Gastroesophageal sphincter (tissue), 4 donors: ENCODE measurements around the gene C13orf42. TPM values are rescaled to one million over a fixed set of nuclear protein-coding genes. Genes with fewer than 3 reads are reported as not detected.

Source experiments
- ATAC-seq: fragments of 150-250 bp; one replicate; pipeline ENCODE4 v1.9.1; 2016; ENCODE audit warnings: mild to moderate bottlenecking, moderate library complexity
- H3K27ac ChIP-seq, 4 donors: fragments of 200-600 bp; sonication (generic) in 3 of 4; 1 replicate in 3 of 4; 2 replicates in 1 of 4; pipeline ENCODE4 v1.5.1; 2016 to 2019
- H3K27me3 ChIP-seq: fragments of 200-600 bp; sonication (generic); one replicate; pipeline ENCODE4 v1.5.1; 2019
- H3K36me3 ChIP-seq, 2 donors: fragments of 200-600 bp; sonication (generic); one replicate each; pipeline ENCODE4 v1.5.1; 2019; ENCODE audit warnings: control low read depth in 1 of 2
- H3K4me1 ChIP-seq, 3 donors: fragments of 200-600 bp; sonication (generic); 1 replicate in 2 of 3; 2 replicates in 1 of 3; pipeline ENCODE4 v1.5.1; 2016 to 2019; ENCODE audit warnings: control low read depth in 2 of 3
- H3K4me3 ChIP-seq, 2 donors: fragments of 200-600 bp; sonication (generic); one replicate each; pipeline ENCODE4 v1.5.1; 2019; ENCODE audit warnings: mild to moderate bottlenecking in 1 of 2, moderate library complexity in 1 of 2
- H3K9me3 ChIP-seq, 3 donors: fragments of 200-600 bp; sonication (generic); one replicate each; pipeline ENCODE4 v1.5.1; 2017 to 2019; ENCODE audit warnings: control low read depth in 2 of 3
- CTCF ChIP-seq, 4 experiments: fragments of 200-600 bp in 2 of 4; fragments of 450-650 bp in 2 of 4; sonication (generic) in 1 of 4; IDR thresholded peaks; one replicate each; pipeline ENCODE4 v1.5.1; 2017 to 2019; ENCODE audit warnings: antibody characterized with exemption in 4 of 4, mild to moderate bottlenecking in 2 of 4, moderate library complexity in 2 of 4
- EP300 ChIP-seq: sonication (generic); formaldehyde crosslinking; IDR thresholded peaks from one replicate; pipeline ENCODE4 v1.6.1; 2017; ENCODE audit warnings: antibody characterized with exemption, mild to moderate bottlenecking
- POLR2A ChIP-seq, 2 donors: fragments of 450-650 bp; IDR thresholded peaks; one replicate each; pipeline ENCODE4 v1.6.1; 2017; ENCODE audit warnings: antibody characterized with exemption in 2 of 2, mild to moderate bottlenecking in 2 of 2, moderate library complexity in 1 of 2
- POLR2AphosphoS5 ChIP-seq: sonication (generic); formaldehyde crosslinking; IDR thresholded peaks from one replicate; pipeline ENCODE4 v1.6.1; 2017; ENCODE audit warnings: antibody characterized with exemption
- WGBS, 2 donors: methylation state at CpG; one replicate each; pipeline ENCODE4 v1.1.5; 2018; ENCODE audit warnings: low coverage in 1 of 2; 5-methylcytosine and 5-hydroxymethylcytosine counted together
- total RNA-seq, 4 donors: library from RNA; depleted of rRNA; stranded (reverse); fragments of >200 nt; gene quantifications; one replicate each; pipeline ENCODE4 v1.1.0, GENCODE V29; 2016

The C13orf42 gene
- total RNA-seq, 4 donors from 2014 or later, result 0.46 TPM; not detected in 3

GRCh38 chr13:51148952-51149573 is 38.0 kb upstream of the C13orf42 start:
- WGBS, 2 donors, result 3% methylated on average over 3 of the region's 4 CpGs; no CpG with 5 or more reads in 1 of the 2 donors
- Histone ChIP-seq H3K27ac (peak overlapping the region in 1 of 4 donors; percentile 56), H3K4me1 (peaks cover 0 to 5% (median 0%) of the 10 kb centered on the region in 3 donors), H3K36me3 (no peaks in the 10 kb centered on the region), H3K27me3 (no peaks in the 10 kb centered on the region), H3K4me3 (no peak overlapping the region), H3K9me3 (no peaks in the 10 kb centered on the region)
- TF ChIP-seq POLR2AphosphoS5 (no peak), EP300 (no peak), POLR2A (IDR thresholded peaks at IDR 0.05) (no peak), CTCF (IDR thresholded peaks at IDR 0.05) (peak; percentile 45 to 76 (median 68))
- ATAC-seq, result peak; percentile 50

DNA sequence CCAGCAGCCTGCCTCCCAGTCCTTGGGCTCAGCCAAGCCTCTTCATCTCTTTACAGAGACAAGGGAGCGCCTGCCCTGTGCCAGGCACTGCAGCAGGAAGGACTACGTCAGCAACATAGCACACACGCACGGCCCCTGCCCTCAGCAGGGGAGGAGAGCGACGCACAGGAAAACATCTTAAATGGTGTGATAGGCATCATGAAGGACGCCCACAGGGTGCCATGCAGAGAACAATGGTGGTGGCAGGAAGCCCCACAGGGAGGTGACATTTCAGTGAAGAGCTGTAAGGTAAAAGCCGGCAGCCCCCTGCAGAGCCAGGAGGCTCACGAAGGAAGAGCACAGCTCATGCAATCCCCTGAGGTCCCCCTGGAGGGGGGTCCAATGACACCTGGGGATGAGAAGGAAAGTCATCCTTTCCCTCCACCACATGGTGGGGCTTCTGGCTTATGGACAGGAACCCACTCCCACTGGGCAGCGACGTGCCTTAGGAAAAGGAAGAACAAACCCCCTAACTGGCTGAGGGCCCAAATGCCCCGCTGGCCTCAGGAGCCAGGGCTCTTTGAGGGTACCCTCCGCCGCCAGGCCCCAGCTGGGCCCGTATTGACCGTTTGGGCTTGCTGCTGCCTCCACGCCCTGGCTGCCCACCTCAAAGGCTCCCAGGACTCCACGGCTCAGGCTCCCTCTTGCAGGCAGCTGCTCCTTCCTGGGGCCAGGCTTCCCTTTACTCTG is 37.3 kb upstream of the C13orf42 start:
- H3K4me3 ChIP-seq, result no peak overlapping the region
- no peaks in the 10 kb centered on the region for H3K27me3 ChIP-seq
- TF ChIP-seq POLR2A (IDR thresholded peaks at IDR 0.05) (no peak), POLR2AphosphoS5 (no peak)
- H3K36me3 ChIP-seq, result no peaks in the 10 kb centered on the region
- peak; percentile 66 for ATAC-seq
- H3K27ac ChIP-seq, result peak overlapping the region in 1 of 4 donors; percentile 56
- 48 to 62% methylated on average over 2 to 9 of the region's 18 CpGs for WGBS, 2 donors
- H3K9me3 ChIP-seq, result no peaks in the 10 kb centered on the region
- no peaks in the 10 kb centered on the region for H3K4me1 ChIP-seq

DNA sequence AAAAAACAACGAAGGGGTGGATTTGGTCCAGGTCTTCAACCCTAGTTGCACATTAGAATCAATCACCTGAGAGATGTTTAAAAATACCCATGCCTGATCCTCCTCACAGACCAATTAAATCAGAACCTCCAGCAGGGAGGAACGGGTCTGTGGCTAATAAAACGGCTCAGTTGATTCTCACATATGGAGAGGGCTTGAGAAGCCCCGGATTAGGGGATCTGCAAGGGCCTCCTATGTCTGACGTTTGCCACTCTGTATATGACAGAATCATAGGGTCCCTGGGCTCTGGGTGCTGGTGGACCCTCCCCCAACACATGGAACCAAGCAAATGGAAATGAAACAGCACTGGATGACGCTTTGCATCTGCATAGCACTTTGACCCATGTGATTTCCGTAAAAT is 36.7 kb upstream of the C13orf42 start:
- no peaks in the 10 kb centered on the region for H3K9me3 ChIP-seq
- no peak for ATAC-seq
- 55% methylated on average over 5 of the region's 7 CpGs; no CpG with 5 or more reads in 1 of the 2 donors for WGBS, 2 donors

DNA sequence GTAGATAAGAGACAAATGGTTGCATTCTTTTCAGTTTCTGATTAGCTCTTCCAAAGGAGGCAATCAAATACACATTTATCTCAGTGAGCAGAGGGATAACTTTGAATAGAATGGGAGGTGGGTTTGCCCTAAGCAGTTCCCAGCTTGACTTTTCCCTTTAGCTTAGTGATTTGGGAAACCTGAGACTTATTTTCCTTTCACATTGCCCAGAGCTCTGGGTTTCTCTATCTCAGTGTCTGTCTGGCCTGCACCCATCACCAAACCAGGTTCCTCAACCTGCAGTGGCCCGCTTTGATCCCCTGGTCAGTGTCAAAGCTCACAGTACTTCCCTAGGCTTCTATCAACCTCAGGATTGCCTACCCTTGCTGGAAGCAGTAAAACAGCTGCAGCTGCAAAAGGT is 35.6 kb upstream of the C13orf42 start:
- H3K27me3 ChIP-seq, result no peaks in the 10 kb centered on the region
- 100% methylated on average over 1 of the region's 1 CpG; no CpG with 5 or more reads in 1 of the 2 donors for WGBS, 2 donors
- no peaks in the 10 kb centered on the region for H3K9me3 ChIP-seq
- TF ChIP-seq POLR2AphosphoS5 (no peak), CTCF (IDR thresholded peaks at IDR 0.05) (no peak), POLR2A (IDR thresholded peaks at IDR 0.05) (no peak), EP300 (no peak)
- ATAC-seq, result no peak
- no peak overlapping the region for H3K27ac ChIP-seq
- H3K4me3 ChIP-seq, result no peak overlapping the region
- H3K4me1 ChIP-seq, result no peaks in the 10 kb centered on the region
- no peaks in the 10 kb centered on the region for H3K36me3 ChIP-seq

More for the DNA sequence above, 36.7 kb upstream of the C13orf42 start:
- Histone ChIP-seq H3K27me3 (no peaks in the 10 kb centered on the region), H3K4me1 (no peaks in the 10 kb centered on the region), H3K27ac (no peak overlapping the region), H3K4me3 (no peak overlapping the region), H3K36me3 (no peaks in the 10 kb centered on the region)
- TF ChIP-seq POLR2AphosphoS5 (no peak), POLR2A (IDR thresholded peaks at IDR 0.05) (no peak), CTCF (IDR thresholded peaks at IDR 0.05) (no peak), EP300 (no peak)

DNA sequence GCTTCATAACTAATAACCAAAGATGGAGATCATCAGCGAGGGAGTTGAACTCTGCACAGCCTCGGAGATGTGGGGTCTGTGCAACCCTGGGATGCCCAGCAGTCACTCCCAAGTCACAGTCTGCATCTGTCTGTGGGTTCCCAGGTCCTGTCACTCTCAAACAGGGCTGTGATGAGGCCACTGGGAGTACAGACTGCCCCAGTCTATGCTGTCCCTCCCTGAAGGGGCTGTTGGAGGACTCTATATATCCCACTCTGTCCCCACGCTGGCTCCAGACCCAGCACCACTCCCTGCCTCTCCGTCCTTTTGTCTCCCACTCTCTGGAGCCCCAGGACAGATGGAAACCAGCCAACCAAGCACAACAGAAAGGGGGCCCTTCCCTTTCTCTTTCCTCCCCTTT is 26.2 kb upstream of the C13orf42 start:
- Histone ChIP-seq H3K36me3 (no peaks in the 10 kb centered on the region), H3K9me3 (no peaks in the 10 kb centered on the region), H3K4me3 (no peak overlapping the region), H3K27me3 (no peaks in the 10 kb centered on the region), H3K27ac (no peak overlapping the region), H3K4me1 (no peaks in the 10 kb centered on the region)
- WGBS, 2 donors, result 59 to 79% methylated on average over 4 of the region's 4 CpGs
- TF ChIP-seq POLR2AphosphoS5 (no peak), POLR2A (IDR thresholded peaks at IDR 0.05) (no peak), EP300 (no peak), CTCF (IDR thresholded peaks at IDR 0.05) (no peak)
- no peak for ATAC-seq
